ENCODE measurements around the gene GOLGA8K.
"Not testable (repeated sequence)": the region's sequence is repeated elsewhere in the genome, so short reads cannot be mapped to it uniquely, and the experiment has no call there.

Gene GOLGA8K

GRCh38 chr15:32363449-32363848 lies 39.6 kb downstream of the GOLGA8K start:
- H3K27ac ChIP-seq; DNase-seq (ENCODE audit: low spot score); H3K4me3 ChIP-seq: not testable (repeated sequence)

GRCh38 chr15:32361662-32362061 lies 41.4 kb downstream of the GOLGA8K start:
- not testable (repeated sequence) for H3K4me3 ChIP-seq; DNase-seq (ENCODE audit: low spot score); H3K27ac ChIP-seq

GRCh38 chr15:32358462-32358861 lies 44.6 kb downstream of the GOLGA8K start:
- H3K4me3 ChIP-seq; DNase-seq (ENCODE audit: low spot score); H3K27ac ChIP-seq: not testable (repeated sequence)

GRCh38 chr15:32356909-32357308 lies 46.2 kb downstream of the GOLGA8K start:
- not testable (repeated sequence) for DNase-seq (ENCODE audit: low spot score); H3K4me3 ChIP-seq; H3K27ac ChIP-seq

- not testable (repeated sequence) for H3K4me3 ChIP-seq; H3K27ac ChIP-seq; DNase-seq (ENCODE audit: low spot score)
Measured at GRCh38 chr15:32352748-32353147, 50.3 kb downstream of the GOLGA8K start.

- not testable (repeated sequence) for DNase-seq (ENCODE audit: low spot score); H3K27ac ChIP-seq; H3K4me3 ChIP-seq
Measured at GRCh38 chr15:32350563-32351220, 52.4 kb downstream of the GOLGA8K start.

GRCh38 chr15:32347037-32347436 lies 56.1 kb downstream of the GOLGA8K start:
- not testable (repeated sequence) for H3K4me3 ChIP-seq; H3K27ac ChIP-seq; DNase-seq (ENCODE audit: low spot score)

- not testable (repeated sequence) for H3K27ac ChIP-seq; H3K4me3 ChIP-seq; DNase-seq (ENCODE audit: low spot score)
Measured at GRCh38 chr15:32345978-32346547, 57.0 kb downstream of the GOLGA8K start.

GRCh38 chr15:32343921-32344320 lies 59.2 kb downstream of the GOLGA8K start:
- peak; percentile 56 for DNase-seq (ENCODE audit: low spot score)
- H3K4me3 ChIP-seq, H3K27ac ChIP-seq: not testable (repeated sequence)
